Activated naive CD4-positive, alpha-beta T cell treated with Interleukin-2 at 50 U/mL for 16 hours (primary cell): ENCODE measurements around the gene ABI3BP.

Experiments
- DNase-seq: peaks from one replicate; pipeline ENCODE4 v3.0.0-alpha.2; 2020

Gene ABI3BP

DNA sequence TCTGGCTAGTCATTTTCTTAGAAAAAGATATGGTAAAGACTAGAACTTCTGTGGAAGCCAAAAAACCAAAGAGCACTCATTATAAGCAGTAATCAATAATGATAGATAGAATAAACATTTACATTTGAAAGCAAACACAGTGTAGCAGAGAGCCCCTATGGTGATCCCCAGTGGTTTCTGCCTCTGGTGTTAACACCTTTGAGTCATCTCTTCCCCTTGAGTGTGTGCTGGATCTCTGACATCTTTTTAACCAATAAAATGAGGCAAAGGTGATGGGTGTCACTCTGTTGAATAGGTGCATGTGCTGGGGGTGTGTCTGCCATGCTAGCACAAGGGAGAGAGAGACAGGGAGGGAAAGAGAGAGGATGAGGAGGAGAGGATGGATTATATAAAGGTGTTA lies 162.3 kb downstream of the ABI3BP start:
- no peak for DNase-seq

DNA sequence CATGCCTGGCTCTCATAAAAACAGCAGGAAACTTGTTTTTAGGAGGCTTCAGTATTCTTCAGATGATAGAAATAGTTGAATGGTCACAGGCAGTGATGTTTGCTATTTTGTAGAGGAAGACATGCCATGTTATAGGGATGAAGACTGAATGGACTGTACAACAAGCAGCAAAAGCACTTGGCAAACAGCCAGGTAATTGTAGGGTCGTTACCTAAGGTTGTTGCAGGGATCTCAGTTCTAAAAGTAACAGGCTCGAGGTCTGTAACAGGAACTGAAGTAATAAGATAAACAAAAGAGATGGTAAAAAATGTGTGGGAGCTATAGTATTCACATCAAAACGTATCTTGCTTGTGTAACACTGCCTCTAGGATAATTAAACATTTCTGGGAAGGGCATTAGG lies 167.6 kb downstream of the ABI3BP start:
- no peak for DNase-seq

DNA sequence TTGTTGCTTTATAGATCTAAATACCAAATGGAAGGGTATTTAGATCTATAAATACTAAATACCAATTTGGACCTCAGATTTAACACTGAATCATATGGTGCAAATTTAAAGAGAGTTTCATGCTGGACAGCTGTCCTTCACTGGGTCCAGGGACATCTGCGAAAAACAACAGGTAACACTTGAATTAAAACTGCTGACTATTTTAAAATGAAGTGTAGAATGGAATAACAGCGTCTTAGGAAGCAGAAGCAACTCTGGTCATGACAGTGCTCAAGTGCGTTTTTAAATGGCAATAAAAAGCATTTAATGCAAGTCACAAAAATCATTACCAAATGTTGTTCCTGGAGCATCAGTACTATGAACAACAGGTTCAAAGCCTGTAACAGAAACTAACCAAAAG lies 177.6 kb downstream of the ABI3BP start:
- DNase-seq, result no peak

DNA sequence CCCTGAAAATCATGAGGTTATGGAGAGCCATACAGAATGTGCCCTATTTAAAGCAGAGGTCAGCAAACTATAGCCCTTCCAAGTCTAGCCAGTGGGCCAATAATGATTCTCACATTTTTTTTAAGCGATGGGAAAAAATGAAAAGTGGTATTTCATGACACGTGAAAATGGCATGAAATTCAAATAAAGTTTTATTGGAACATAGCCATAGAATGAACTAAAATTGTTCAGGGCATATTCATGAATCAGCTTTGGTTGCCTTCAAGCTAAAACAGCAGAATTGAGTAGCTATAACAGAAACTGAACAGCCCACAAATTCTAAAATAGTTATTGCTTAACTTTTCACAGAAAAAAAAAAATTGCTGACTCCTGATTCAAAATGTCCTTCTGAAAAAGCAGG lies 179.4 kb downstream of the ABI3BP start:
- DNase-seq, result no peak

DNA sequence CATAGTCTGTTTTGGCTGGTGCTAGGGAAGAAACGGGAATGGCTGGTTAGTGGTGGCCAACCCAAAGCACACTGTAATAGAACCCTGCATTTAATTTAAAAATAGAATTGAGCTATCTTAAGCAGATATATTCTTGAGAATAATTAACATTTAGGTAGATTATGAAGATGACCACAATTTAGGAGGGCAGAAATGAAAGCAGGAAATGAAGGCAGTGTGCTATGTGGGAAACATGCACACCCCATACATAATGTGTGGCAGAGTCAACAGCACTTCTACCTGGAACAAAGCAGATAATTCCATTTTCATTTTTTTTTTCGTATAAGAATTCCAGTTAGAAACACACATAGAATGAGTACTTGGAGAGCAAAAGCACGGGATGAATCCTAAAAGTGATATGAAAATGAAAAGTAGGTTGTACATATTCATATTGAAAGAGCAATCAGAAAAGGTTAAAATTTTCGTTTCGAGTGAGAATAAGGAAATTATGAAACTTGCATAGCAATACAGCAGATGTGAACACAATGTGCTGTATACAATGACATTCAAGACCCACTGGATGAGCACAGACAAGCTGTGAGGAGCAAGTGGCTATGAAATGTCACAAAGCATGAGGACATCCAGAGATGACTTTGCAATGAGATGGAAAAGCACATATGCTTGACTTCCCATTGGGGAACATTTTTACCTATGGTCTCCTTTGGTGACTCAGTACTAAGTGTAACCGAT lies 181.3 kb downstream of the ABI3BP start:
- DNase-seq, result no peak

DNA sequence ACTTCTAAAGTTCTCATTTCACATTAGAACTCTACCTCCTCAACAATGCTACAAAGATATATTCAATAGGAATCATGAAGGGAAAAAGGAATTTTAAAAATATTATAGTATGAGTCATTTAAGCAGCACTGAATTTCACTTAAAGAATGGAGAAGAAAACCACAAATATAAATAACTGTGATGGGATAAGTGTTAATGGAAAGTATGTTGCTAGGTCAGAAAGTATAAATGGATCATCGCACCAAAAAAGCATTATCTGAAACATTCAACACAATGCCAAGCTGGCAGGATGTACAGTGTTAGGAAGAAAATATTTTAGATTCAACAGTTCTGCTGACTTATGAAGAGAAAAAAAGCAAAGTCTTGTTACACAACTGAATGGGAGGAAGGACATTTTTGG lies 182.6 kb downstream of the ABI3BP start:
- DNase-seq, result no peak

DNA sequence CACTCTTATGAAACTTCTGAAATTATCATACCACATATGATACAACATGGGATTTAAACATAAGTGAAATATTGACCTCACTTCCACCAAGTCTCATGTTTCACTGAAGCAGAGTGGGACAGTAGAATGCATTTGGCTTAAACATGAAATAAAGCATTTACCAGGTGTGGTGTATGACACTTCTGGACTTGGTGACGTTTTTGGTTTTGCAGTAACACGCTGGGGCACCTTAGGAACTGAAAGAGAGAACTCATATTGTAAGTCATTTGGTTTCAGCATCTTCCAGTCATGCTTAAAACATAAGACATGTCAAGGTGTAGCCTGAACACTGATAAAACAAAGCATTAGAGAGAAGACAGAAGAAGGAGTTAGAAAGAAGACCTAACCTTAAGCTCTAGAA lies 188.6 kb downstream of the ABI3BP start:
- no peak for DNase-seq

DNA sequence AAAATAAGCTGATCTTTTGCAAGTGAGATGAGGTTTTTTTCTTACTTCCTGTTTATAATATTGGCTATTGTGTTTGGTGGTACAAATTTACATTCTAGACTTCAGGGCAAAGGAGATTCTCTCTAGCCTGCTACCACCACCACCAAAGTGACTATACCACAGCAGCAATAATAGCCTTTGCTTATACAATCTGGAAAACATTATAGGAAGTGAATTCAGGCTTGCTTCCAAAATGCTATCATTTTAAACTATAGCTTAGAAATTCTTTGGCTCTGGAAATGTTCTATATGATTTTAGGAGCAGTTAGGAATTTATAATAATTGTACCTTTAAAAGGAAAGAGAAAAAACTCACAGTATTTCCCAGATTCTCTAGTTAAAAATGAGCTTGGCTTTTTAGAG lies 189.5 kb downstream of the ABI3BP start:
- DNase-seq, result no peak

DNA sequence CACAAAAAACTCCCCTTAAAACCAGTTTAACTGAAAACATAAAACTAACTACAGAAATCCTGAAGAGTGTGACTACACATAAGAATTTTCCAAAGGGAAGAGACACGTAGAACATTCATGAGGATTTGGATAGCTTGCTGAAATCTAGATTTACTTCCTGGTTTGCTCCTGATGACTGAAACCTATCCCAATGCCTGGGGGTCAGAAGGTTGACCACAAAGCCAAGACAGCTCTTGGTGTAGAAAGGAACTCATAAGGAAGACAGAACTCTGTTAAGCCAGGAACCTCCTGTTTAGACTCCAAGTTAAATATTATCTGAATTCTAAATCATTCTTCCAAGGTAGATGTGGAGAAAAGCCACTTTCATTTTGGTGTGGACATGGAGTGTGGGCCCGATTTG lies 191.1 kb downstream of the ABI3BP start:
- no peak for DNase-seq

DNA sequence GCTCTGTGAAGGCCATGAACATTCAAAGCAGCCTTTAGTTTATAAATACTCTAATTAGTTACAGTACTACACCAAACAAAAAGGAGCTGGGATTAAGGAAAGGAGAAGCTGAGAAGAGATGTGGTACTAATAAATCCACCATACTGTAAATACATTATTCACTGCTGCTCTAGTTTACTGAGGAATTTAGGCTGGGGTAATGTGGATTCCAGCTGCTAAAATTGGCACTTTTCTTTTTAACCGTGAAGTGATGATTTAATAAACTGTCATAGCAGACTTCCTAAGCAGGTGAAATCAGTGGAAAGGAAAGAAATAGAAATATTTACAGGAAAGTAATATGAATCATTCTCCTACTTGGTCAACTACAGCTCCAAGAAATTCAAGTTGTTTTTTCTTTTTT lies 195.2 kb downstream of the ABI3BP start:
- no peak for DNase-seq

DNA sequence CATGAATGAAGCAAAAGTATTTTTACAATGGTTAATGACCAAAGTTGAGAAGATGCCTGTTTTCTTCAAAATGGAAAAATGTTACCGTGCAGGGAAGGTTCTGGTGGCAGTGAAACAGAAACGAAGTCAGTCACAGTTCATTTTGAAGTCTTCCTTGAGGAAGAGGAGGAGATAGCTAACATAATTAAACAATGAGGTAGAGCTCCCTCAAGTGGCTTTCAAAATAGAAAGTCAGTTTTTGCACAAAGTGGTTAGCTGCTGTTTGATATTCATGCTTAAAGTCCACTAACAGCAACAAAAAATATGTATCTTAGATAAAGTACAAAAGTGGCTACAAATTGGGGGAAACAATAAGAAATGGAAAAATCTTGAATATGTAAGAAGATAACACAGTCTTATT lies 196.7 kb downstream of the ABI3BP start:
- DNase-seq, result no peak

DNA sequence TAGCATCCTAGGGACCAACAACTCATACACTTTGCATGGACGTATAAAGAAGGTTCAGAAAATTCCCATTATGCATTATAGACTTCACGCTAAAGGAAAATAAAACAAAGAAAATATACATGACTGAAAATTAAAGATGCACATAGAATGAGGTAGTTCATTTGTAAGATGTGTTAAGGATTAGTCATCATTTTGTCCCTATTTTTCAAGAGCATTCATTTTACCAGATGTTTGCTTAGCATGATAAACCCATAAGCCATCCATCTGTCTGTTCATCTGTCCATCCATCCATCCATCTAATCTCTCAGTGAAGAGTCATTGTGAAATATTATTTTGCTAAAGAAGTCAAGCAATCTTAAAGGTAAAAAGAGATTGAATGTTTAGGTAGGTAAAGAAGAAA lies 203.6 kb downstream of the ABI3BP start:
- no peak for DNase-seq

DNA sequence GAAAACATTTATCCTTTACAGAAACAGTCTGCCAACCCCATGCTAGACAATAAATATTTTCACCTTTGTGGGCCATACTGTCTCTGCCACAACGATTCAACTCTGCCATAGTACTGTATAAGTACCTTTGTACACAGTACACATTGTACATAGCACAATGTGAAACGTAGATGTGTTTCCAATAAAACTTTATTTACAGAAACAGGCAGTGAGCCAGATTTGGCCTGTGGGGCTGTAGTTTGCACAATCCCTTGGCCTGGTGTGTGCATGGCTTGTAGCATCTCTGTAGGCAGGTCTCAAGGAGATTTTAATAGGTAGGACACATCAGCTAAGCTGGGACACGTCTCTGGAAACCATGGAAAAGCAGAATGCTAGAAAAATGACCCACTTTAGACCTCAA lies 209.6 kb downstream of the ABI3BP start:
- no peak for DNase-seq

DNA sequence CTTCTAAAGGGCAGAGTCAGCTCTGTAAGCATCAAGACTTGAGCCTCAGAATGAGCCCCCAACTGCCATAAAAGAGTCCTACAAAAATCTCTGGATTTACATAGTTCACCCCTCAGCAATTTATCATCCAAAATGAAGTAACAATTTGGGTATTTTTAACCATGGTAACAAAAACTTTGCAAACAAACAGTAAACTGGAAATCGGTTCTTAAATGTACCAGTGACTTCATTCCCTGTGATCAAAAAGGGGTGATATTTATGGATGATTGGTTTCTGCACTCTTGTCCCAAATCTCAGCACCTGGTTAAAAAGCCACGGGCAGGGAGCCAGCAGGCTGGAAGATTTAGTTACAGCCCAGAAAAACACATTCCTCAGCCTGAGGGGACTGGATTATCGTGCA lies 210.3 kb downstream of the ABI3BP start:
- DNase-seq, result no peak

DNA sequence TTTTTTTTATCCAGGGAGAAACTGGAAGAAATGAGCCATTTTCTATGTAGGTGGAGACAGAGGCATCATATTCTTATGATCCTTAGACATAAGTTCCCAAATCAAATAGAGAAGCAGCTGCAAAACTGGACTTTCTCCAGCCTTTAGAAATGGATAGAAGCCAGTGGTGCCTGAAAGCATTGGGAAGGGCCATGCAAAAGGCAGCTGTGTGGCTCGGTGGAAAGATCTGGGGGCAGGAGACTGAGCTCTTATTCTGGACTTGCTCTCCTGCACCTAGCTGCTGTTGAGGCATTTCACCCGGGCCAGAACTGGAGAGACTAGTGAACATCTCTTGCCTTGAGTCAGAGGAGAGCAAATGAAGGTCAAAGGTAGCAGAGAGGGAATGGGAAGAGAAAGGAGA lies 210.9 kb downstream of the ABI3BP start:
- DNase-seq, result no peak

DNA sequence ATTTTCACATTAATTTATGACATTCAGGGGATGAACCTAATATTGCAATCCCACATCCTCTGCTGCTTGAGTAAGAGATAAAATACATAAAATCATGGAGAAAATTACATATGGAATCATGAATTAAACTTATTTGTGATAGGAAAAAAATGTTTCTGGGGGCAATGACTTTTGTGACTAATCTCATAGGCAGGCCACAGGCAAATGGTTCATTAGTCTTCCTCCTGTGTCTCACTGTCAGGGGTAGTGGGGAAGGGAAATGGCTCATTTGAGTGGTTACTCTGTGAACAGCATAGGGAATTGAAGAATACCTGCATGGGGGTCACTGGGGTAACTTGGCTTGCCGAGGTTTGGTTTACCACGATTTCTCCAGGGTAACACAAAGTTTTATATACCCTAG lies 211.9 kb downstream of the ABI3BP start:
- DNase-seq, result no peak

DNA sequence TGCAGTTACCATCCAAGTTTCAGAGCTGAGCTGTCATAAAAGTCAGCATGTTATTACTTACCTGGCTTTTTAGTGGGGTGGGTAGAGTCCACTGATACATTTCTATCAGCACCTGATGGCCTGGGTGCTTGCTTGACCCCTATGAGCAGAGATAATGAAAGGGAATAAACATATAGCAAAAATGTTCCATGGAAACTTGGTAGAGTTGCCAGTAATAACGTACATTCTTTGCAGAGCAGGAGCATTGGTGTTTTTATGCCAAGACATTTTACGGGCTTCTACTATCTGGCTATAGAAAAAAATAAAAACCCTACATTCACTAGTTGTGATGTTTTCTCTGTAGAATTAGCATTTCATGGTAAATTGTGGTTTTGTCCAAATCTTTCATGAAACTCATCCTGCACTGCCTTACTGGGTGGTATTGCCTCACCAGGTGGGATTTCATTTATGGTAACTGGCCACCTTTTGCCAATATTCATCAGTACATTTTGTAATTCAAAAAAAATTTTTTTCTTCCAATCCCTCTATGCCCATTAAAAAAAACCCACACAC lies 213.1 kb downstream of the ABI3BP start:
- DNase-seq, result no peak

DNA sequence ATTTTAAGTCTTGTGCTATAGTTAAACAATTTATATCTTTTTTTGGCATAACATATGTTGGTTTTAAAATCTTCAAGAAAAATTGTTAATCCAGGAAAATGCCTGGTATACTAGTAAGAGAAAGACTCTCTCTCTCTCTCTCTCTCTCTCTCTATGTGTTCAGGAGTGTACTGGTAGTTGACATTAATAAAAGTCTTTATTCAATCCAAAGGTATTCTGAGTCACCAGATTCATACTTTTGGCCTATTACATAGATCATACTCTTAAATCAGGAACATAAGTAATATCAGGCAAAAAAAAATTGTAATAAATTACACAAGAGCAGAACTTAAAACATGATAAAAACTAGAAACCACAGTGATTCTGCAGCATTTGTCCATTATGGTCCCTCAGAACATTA lies 213.7 kb downstream of the ABI3BP start:
- DNase-seq, result no peak

DNA sequence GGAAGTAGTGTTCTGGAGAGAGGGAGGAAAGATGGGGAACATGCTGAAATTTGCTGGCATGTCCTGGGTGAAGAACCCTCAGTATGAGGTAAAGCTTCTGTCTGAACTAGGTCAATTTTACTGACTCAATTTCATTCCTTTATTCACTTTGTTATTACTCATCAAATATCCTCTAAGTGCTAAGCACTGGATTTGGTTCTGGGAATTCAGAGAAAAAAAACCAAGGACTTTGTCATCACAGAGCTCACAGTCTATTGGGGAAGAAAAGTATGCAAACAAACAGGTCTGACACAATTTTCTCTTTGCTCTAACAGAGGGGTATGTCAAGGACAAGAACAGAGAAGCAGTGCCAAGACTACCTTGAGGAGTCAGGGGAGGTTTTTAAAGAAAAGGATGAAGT lies 215.9 kb downstream of the ABI3BP start:
- no peak for DNase-seq

DNA sequence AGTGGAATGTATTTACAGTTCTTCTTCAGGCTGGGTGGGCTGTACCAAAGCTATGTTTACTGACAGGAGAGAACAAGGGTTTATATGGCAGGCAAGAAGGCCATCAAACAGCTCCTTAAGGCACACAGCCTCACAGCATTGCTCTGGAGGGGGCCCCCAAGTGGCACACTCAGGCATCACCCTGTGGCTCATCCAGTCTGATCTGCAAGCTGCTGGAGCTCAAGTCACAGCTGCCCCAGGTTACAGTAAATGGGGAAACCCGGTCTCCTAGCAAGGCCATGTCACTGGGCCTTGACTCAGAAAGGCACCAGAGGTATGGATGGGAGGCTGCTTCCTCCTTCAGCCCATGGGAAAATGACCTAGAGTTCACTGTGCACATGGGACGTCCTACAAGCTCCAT lies 216.5 kb downstream of the ABI3BP start:
- no peak for DNase-seq

DNA sequence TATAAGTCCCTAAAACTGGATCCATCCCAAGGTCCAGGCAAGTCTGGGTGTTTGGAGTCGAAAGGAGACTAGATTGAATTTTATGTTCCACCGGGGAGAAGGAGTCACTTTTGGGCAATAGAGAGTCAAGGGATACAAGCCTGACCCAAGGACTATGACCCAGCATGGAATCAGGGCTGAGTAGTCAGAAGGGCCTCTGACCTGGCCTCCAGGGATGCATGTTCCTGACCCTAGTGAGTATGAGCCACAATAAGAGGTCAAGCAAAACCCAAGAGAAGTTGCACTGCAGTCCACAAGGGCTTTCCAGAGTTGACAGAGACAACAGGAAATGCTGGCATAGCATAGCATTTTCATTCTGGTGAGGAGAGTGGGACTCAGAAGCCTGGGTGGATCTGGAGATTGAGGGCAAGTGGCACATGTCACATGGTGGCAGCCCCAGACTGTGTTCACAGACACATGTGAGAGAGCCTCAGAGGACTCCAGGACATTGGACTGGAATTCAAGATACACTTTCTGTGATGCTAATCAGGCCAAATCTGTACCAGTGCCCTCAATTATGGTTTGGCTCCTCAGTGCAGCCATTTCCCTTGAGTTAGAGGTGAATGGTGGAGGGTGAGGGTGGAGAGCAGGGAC lies 217.0 kb downstream of the ABI3BP start:
- DNase-seq, result no peak

DNA sequence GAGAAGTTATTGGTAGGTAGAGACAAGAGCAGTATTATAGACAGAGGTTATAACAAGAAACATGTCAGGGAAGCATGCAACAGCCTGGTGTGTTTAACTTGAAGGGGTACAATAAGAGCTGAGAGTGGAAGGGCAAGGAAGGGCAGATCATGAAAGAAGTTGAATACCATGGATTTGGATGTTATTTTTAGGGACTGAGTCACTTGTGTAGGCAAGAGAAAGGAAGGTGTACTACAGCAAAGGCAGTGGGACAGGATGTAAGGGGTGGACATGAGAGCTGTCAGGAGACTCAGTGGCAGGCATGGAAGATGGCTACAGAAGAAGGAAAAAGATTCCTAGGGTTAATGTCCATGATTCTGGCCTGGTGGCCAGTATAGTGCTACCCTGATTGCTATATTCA lies 217.6 kb downstream of the ABI3BP start:
- no peak for DNase-seq

DNA sequence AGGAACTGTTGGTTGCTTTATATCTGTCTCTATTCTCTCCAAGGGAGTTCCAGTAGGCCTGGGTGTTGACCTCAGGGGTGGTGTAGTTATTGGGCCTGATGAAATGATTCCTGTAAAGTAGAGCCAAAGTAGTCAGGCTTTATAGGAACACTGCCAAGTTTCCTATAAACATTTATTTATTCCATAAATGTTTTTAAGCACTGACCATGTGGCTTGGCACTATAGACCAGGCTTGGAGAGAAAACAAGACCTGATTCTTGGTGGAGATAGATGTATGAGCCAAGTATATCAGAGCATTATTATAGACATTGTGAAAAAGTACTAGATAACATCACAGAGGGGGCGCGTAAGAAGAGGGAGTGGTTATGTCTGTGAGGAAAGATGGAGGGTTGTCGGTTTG lies 218.0 kb downstream of the ABI3BP start:
- DNase-seq, result no peak

DNA sequence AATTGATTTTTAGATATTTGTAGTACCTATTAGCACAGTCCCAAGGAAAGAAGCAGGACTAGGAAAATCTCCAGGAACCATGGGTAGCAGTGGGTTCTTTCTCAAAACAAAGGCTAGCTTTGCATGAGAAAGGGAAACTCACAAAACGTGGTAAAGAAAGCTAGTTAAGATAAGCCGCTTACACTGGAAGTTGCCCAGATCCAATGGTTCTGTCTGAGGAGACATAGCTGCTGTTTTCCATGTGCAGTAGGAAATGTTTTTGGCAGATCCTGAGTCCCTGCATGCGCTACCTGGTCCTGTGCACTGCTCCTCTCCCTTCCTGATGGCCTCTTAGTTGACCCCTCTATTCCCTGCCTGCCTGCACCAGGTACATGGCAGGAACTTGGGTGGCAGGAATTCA lies 223.5 kb downstream of the ABI3BP start:
- DNase-seq, result no peak

DNA sequence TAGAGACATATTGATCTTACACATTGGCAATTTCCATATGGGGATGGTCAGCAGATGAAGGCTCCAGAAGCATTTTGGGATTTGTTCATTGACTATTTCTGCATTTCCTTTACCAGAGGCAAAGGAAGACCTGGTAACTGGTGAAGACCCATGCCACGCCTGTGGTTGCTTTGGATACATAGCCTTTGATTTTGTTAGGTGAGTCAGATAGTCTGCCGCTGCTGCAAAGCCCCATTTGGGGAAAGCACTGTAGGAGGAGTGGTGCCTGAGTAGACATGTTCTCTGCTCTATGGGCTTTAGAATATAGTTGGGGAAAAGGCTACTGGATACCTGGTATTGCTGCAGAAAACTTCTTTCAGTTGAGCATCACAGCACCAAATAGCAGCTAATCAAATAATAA lies 227.2 kb downstream of the ABI3BP start:
- DNase-seq, result no peak
